KMS-11 (cell line): Measurements from ENCODE around the gene KCNH6.

Experiments used
- H2AFZ ChIP-seq: fragments of 200-600 bp; sonication (generic); 2 replicates; pipeline ENCODE4 v1.6.1; 2016; ENCODE audit warnings: antibody characterized with exemption, mixed run types, low read depth
- H3K27ac ChIP-seq: fragments of 200-600 bp; sonication (generic); 2 replicates; pipeline ENCODE4 v1.6.1; 2016; ENCODE audit warnings: mild to moderate bottlenecking, mixed run types
- H3K27me3 ChIP-seq: fragments of 200-600 bp; sonication (generic); 2 replicates; pipeline ENCODE4 v1.6.1; 2017; ENCODE audit warnings: mild to moderate bottlenecking, low read depth, mixed run types, moderate library complexity; ENCODE audit not compliant: insufficient read depth
- H3K36me3 ChIP-seq: fragments of 200-600 bp; sonication (generic); 2 replicates; pipeline ENCODE4 v1.6.1; 2017; ENCODE audit warnings: mild to moderate bottlenecking, mixed run types; ENCODE audit not compliant: insufficient read depth
- H3K4me1 ChIP-seq: fragments of 200-600 bp; sonication (generic); 2 replicates; pipeline ENCODE4 v1.6.1; 2016; ENCODE audit warnings: mild to moderate bottlenecking, low read depth, mixed run types; ENCODE audit not compliant: poor library complexity, severe bottlenecking
- H3K4me2 ChIP-seq: fragments of 200-600 bp; sonication (generic); 2 replicates; pipeline ENCODE4 v1.7.0; 2016; ENCODE audit warnings: mild to moderate bottlenecking, mixed run types
- H3K4me3 ChIP-seq: fragments of 200-600 bp; sonication (generic); IDR thresholded peaks from 2 replicates; pipeline ENCODE4 v1.6.1; 2017; ENCODE audit warnings: low read depth, low read length, mixed read lengths; ENCODE audit not compliant: insufficient read depth
- H3K79me2 ChIP-seq: fragments of 200-600 bp; sonication (generic); 2 replicates; pipeline ENCODE4 v1.6.1; 2016; ENCODE audit warnings: low read depth, mixed run types; ENCODE audit not compliant: insufficient read depth
- H3K9ac ChIP-seq: fragments of 200-600 bp; sonication (generic); 2 replicates; pipeline ENCODE4 v1.6.1; 2016; ENCODE audit warnings: mild to moderate bottlenecking, mixed run types
- H4K20me1 ChIP-seq: fragments of 200-600 bp; sonication (generic); 2 replicates; pipeline ENCODE4 v1.6.1; 2016; ENCODE audit warnings: mild to moderate bottlenecking, mixed run types; ENCODE audit not compliant: insufficient read depth
- TF ChIP-seq, protein P1 (sequence below): fragments of 200-600 bp; sonication (generic); conservative IDR thresholded peaks from 2 replicates; pipeline ENCODE4 v1.6.1; 2017; ENCODE audit warnings: low read depth, mild to moderate bottlenecking, antibody characterized with exemption, low read length, moderate library complexity, mixed read lengths

KCNH6 gene

GRCh38 chr17:63491977-63492618 is 31.1 kb upstream of the KCNH6 start:
- no peaks in the 10 kb centered on the region for H3K4me1 ChIP-seq
- H4K20me1 ChIP-seq, result no peaks in the 10 kb centered on the region
- H3K27me3 ChIP-seq, result peaks cover 83% of the 10 kb centered on the region
- H3K36me3 ChIP-seq, result no peaks in the 10 kb centered on the region
- no peak overlapping the region for H3K27ac ChIP-seq
- H3K4me3 ChIP-seq, result no peak overlapping the region
- H3K4me2 ChIP-seq, result no peak overlapping the region
- no peak overlapping the region for H2AFZ ChIP-seq
- H3K79me2 ChIP-seq, result no peaks in the 10 kb centered on the region
- TF ChIP-seq, protein P1, sequence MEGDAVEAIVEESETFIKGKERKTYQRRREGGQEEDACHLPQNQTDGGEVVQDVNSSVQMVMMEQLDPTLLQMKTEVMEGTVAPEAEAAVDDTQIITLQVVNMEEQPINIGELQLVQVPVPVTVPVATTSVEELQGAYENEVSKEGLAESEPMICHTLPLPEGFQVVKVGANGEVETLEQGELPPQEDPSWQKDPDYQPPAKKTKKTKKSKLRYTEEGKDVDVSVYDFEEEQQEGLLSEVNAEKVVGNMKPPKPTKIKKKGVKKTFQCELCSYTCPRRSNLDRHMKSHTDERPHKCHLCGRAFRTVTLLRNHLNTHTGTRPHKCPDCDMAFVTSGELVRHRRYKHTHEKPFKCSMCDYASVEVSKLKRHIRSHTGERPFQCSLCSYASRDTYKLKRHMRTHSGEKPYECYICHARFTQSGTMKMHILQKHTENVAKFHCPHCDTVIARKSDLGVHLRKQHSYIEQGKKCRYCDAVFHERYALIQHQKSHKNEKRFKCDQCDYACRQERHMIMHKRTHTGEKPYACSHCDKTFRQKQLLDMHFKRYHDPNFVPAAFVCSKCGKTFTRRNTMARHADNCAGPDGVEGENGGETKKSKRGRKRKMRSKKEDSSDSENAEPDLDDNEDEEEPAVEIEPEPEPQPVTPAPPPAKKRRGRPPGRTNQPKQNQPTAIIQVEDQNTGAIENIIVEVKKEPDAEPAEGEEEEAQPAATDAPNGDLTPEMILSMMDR, result no peak
- no peak overlapping the region for H3K9ac ChIP-seq

- no peaks in the 10 kb centered on the region for H4K20me1 ChIP-seq
- H3K4me3 ChIP-seq, result no peak overlapping the region
- no peaks in the 10 kb centered on the region for H3K79me2 ChIP-seq
- TF ChIP-seq, protein P1, result no peak
- H3K36me3 ChIP-seq, result no peaks in the 10 kb centered on the region
- no peaks in the 10 kb centered on the region for H3K4me1 ChIP-seq
- no peak overlapping the region for H3K9ac ChIP-seq
- H3K27me3 ChIP-seq, result peaks cover 79% of the 10 kb centered on the region
- H2AFZ ChIP-seq, result no peak overlapping the region
- no peak overlapping the region for H3K27ac ChIP-seq
- H3K4me2 ChIP-seq, result no peak overlapping the region
Measured at GRCh38 chr17:63492940-63493339, 30.2 kb upstream of the KCNH6 start.

DNA sequence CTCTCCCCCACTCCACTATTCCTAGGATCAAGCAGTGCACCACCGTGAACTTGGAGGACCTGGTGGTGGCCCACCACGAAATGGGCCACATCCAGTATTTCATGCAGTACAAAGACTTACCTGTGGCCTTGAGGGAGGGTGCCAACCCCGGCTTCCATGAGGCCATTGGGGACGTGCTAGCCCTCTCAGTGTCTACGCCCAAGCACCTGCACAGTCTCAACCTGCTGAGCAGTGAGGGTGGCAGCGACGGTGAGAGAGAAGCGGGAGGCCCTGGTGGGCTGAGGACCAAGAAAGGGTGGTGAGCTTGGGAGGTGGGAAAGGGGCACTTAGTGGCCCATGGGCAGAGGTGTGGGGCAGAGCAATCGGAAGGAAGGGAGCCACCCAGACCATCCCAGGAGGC is 29.7 kb upstream of the KCNH6 start:
- Histone ChIP-seq H3K9ac (no peak overlapping the region), H3K4me1 (no peaks in the 10 kb centered on the region), H3K79me2 (no peaks in the 10 kb centered on the region), H3K4me2 (no peak overlapping the region), H3K27ac (no peak overlapping the region), H3K27me3 (peaks cover 77% of the 10 kb centered on the region), H2AFZ (no peak overlapping the region), H3K4me3 (no peak overlapping the region), H3K36me3 (no peaks in the 10 kb centered on the region), H4K20me1 (no peaks in the 10 kb centered on the region)
- TF ChIP-seq, protein P1, result no peak

GRCh38 chr17:63494300-63494928 is 28.7 kb upstream of the KCNH6 start:
- no peak overlapping the region for H3K27ac ChIP-seq
- TF ChIP-seq, protein P1, result no peak
- H3K4me2 ChIP-seq, result no peak overlapping the region
- H4K20me1 ChIP-seq, result no peaks in the 10 kb centered on the region
- H2AFZ ChIP-seq, result no peak overlapping the region
- H3K27me3 ChIP-seq, result peaks cover 75% of the 10 kb centered on the region
- no peak overlapping the region for H3K9ac ChIP-seq
- no peaks in the 10 kb centered on the region for H3K4me1 ChIP-seq
- no peaks in the 10 kb centered on the region for H3K79me2 ChIP-seq
- no peaks in the 10 kb centered on the region for H3K36me3 ChIP-seq
- no peak overlapping the region for H3K4me3 ChIP-seq
